Naive thymus-derived CD8-positive, alpha-beta T cell (primary cell): ENCODE results near the gene SCYL1. TPM values are rescaled to one million over a fixed set of nuclear protein-coding genes. Genes with fewer than 3 reads are reported as not detected.

Experiments
- ATAC-seq, 2 donors: fragments of 150-1000 bp; cut with Tn5 transposase in 1 of 2; sonication (Bioruptor Pico), chemical (Tn5 transposase) in 1 of 2; 1 replicate in 1 of 2; 2 replicates in 1 of 2; pipeline ENCODE4 v1.10.0; 2021; ENCODE audit warnings: mild to moderate bottlenecking in 2 of 2, moderate library complexity in 2 of 2
- POLR2A ChIA-PET: fragments of 350-600 bp; sonication (Branson Sonifier 250); formaldehyde crosslinking; loops from one replicate; lab custom pipeline; 2021; ENCODE audit warnings: antibody characterized with exemption; lab: Charles Lee
- DNase-seq, 10 donors: peaks; one replicate each; pipeline versions ENCODE4 v3.0.0 to v3.0.0-alpha.2; 2020 to 2022
- H3K27ac Mint-ChIP-seq, 10 donors: one replicate each; pipeline ENCODE4 v1.8.0; 2020 to 2022; ENCODE audit warnings: mild to moderate bottlenecking in 10 of 10, mixed read lengths in 10 of 10, moderate library complexity in 4 of 10, inconsistent platforms in 1 of 10
- H3K27me3 Mint-ChIP-seq, 5 donors: one replicate each; pipeline ENCODE4 v1.8.0; 2021 to 2022; ENCODE audit warnings: mixed read lengths in 5 of 5
- H3K36me3 Mint-ChIP-seq, 3 donors: one replicate each; pipeline ENCODE4 v1.8.0; 2020 to 2022; ENCODE audit warnings: mixed read lengths in 3 of 3, mild to moderate bottlenecking in 2 of 3, inconsistent platforms in 1 of 3
- H3K4me1 Mint-ChIP-seq, 4 donors: one replicate each; pipeline ENCODE4 v1.8.0; 2021 to 2022; ENCODE audit warnings: mixed read lengths in 4 of 4
- H3K4me3 Mint-ChIP-seq, 10 donors: one replicate each; pipeline ENCODE4 v1.8.0; 2020 to 2022; ENCODE audit warnings: mild to moderate bottlenecking in 10 of 10, mixed read lengths in 10 of 10, moderate library complexity in 6 of 10, inconsistent platforms in 1 of 10
- H3K9me3 Mint-ChIP-seq, 9 donors: one replicate each; pipeline ENCODE4 v1.8.0; 2020 to 2022; ENCODE audit warnings: mixed read lengths in 9 of 9, mild to moderate bottlenecking in 3 of 9, inconsistent platforms in 1 of 9, moderate library complexity in 1 of 9
- polyA plus RNA-seq, 3 donors: library from polyadenylated mRNA; unstranded; fragments of 300-500 nt; fragmentation: Illumina TruSeq; gene quantifications; one replicate each; pipeline ENCODE4 v1.2.3, GENCODE V29; 2021
- total RNA-seq, 8 experiments: library from RNA in 2 of 8; stranded (reverse) in 2 of 8; gene quantifications; one replicate each; pipeline ENCODE4 v1.2.3 and lab custom pipeline; 2021 to 2026

SCYL1 gene
- total RNA-seq (10 to 100 TPM; 69.0 to 70.6 TPM), polyA plus RNA-seq (10 to 100 TPM; 23.2 to 41.5 (median 33.5) TPM), total RNA-seq (lab: John Stamatoyannopoulos, UW) (61.4 to 108 (median 96.3) reads per million in 6 experiments)

- peak within 1 kb of the TSS; percentile 90 to 99 (median 95) for H3K27ac Mint-ChIP-seq
- H3K36me3 Mint-ChIP-seq: peaks cover 0 to 20% (median 2%) of the 10 kb centered on the region in 3 donors
- POLR2A ChIA-PET: interaction anchor here (0.6 to 4.4 kb wide), 27 partner anchors 14 to 391 kb away, joined by 3 to 69 read pairs (median 5); partner anchors contain the start of genes CFL1, DPF2, EHBP1L1 and FAM89B
- peak; percentile 68 to 91 (median 80) for DNase-seq
- H3K4me3 Mint-ChIP-seq: peak within 1 kb of the TSS; percentile 77 to 96 (median 88)
- ATAC-seq: peak; percentile 64 to 73
- H3K27me3 Mint-ChIP-seq: no peaks in the 10 kb centered on the region
- peaks cover 36 to 66% (median 61%) of the 10 kb centered on the region in 4 donors for H3K4me1 Mint-ChIP-seq
- H3K9me3 Mint-ChIP-seq: no peaks in the 10 kb centered on the region
Measured at GRCh38 chr11:65524741-65525545, at the start of gene SCYL1. SCYL1 (plus strand) TSS chr11:65525083; CDS start chr11:65525154, 71 bp downstream.

DNA sequence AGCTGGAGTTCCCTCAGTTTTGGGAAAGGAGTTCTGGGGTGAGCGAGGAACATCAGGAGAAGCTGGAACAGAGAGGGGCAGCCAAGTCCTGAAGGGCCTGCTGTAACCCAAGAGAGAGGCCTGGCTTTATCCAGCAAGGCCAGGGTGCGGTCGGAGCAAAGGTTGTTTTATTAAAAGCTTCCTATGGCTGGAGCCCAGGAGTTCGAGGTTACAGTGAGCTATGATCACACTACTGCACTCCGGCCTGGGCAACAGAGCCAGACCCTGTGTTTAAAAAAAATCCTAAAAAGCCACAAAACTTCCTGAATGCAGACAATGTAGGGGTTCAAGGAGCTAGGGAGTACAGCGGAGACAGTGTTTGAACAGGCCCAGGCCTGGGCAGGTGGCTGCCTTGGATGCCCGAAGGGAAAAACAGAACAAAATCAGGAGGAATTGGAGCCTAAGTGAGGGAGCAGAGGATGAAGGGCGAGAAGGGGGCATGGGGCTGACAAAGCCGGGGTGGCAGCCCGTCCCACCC is 48.2 kb upstream of the SCYL1 start:
- Mint-ChIP-seq H3K27me3 (no peaks in the 10 kb centered on the region), H3K4me1 (peaks cover 10 to 29% (median 26%) of the 10 kb centered on the region in 4 donors), H3K4me3 (peak overlapping the region; percentile 88 to 100 (median 98)), H3K36me3 (no peaks in the 10 kb centered on the region), H3K9me3 (no peaks in the 10 kb centered on the region), H3K27ac (peak overlapping the region; percentile 96 to 98 (median 97))
- DNase-seq: peak in 1 of 10 donors; percentile 17
- ATAC-seq: no peak
- POLR2A ChIA-PET: interaction anchor here (0.7 to 24.4 kb wide), 12 partner anchors 13 to 295 kb away, joined by 3 to 959 read pairs (median 6); partner anchors contain the start of genes CAPN1, MALAT1, NEAT1 and SCYL1

DNA sequence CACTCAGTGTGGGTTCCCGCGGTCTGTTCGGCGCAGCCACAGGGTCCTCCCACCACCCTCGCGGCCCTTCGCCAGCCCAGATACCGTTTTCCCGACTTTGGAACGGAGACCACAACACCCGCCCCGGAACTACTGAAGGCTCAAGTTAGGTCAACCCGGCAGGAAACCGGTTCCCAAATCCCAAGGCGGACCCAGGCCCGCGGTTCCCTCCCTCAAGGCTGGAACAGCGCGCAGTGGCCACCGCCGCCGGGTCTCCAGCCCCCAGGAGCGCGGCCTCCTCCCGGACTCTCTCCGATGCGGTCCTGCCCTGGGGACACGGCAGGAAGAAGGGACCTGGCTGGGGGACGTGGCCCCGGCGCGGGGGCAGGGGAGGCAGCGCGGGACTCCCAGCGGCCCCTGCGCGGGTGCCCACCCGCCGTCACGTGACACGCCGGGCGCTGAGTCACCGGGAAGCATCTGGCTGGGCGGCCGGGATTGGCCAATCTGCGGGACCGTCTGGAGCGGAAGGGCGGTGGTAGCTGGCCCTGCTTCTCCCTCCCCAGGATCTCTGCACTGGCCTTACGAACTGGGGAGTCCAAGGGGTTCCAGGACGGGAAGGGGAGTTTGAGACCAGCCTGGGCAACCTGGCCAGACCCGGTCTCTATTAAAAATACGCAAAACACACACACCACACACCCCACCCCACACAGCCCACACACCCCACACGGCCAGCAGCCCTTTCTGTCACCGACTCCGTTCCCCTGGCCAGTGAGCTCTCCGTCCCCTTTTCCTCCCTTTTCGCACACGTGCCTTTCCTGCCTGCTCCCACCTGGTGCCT is 47.5 kb upstream of the SCYL1 start:
- POLR2A ChIA-PET: interaction anchor here (0.6 to 24.4 kb wide), 20 partner anchors 8 to 929 kb away, joined by 3 to 959 read pairs (median 4); partner anchors contain the start of genes CAPN1, FRMD8, MALAT1 and NEAT1
- ATAC-seq: peak; percentile 85 to 90
- H3K36me3 Mint-ChIP-seq: no peaks in the 10 kb centered on the region
- DNase-seq: peak; percentile 68 to 91 (median 80)
- H3K4me1 Mint-ChIP-seq: peaks cover 10 to 24% (median 19%) of the 10 kb centered on the region in 4 donors
- peak overlapping the region; percentile 88 to 100 (median 100) for H3K4me3 Mint-ChIP-seq
- H3K27ac Mint-ChIP-seq: peak overlapping the region; percentile 96 to 100 (median 99)
- H3K27me3 Mint-ChIP-seq: peaks cover 0 to under 1% (median 0%) of the 10 kb centered on the region in 5 donors
- H3K9me3 Mint-ChIP-seq: no peaks in the 10 kb centered on the region

GRCh38 chr11:65478388-65479183 is 46.3 kb upstream of the SCYL1 start:
- no peak for DNase-seq
- peaks cover 0 to 2% (median 0%) of the 10 kb centered on the region in 5 donors for H3K27me3 Mint-ChIP-seq
- POLR2A ChIA-PET: interaction anchor here (0.8 to 24.4 kb wide), 13 partner anchors 10 to 700 kb away, joined by 3 to 959 read pairs (median 5); partner anchors contain the start of genes FRMD8, MALAT1, NEAT1 and PCNX3

DNA sequence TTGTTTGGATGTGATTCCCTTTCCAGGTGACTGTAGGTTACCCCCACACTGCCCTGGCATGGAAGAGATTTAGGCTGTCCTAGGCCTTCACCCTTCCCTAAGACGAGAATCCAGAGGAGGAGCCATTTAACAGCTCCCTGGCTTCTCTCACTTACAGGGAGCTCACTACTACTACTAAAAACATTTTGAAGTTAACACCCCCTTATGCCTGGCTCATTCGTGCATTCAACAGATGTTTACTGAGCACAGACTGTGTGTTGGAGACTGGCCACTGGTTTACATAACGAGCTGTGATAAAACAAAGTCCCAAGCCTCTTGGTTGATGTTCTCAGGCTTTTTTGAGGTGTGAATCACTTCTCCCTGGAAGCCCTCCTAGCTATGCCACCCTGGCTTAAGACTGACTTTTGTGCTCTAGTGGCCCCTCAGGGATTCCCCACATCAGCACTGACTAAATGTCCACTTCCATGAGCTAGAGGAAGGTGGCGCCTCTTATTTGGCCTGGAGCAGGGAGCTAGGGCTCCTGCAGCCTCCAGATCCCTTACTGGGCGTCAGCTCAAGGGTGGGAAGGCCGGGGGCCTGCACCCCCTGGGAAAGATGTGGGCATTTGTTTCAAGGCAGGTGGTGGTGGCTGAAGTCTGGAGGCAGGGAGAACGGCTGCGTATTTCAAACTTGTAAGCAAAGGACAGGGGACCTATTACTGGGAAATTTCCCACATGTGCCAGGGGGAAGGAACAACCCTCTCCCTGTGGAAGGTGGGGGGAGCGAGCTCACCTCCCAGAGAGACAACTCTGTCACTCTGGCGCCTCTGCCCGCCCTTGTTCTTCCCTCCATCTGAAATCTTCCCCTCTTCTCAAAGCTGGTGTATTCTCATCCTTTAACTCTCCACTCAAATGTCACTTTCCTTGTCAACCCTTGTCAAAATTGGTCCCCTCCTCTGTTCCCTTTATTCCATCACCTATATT is 45.4 kb upstream of the SCYL1 start:
- Mint-ChIP-seq H3K36me3 (no peaks in the 10 kb centered on the region), H3K27me3 (peaks cover 0 to 2% (median 0%) of the 10 kb centered on the region in 5 donors), H3K4me1 (peaks cover 11 to 19% (median 16%) of the 10 kb centered on the region in 4 donors), H3K9me3 (no peaks in the 10 kb centered on the region), H3K27ac (peak overlapping the region in 6 of 10 donors; percentile 34 to 96 (median 68)), H3K4me3 (peak overlapping the region in 1 of 10 donors; percentile 44)
- ATAC-seq: no peak
- POLR2A ChIA-PET: interaction anchor here (4.9 to 24.4 kb wide), 3 partner anchors 11 to 58 kb away, joined by 91 to 959 read pairs (median 162); partner anchors contain the start of genes MALAT1 and NEAT1
- DNase-seq: no peak

More at GRCh38 chr11:65478388-65479183, 46.3 kb upstream of the SCYL1 start:
- Mint-ChIP-seq H3K9me3 (no peaks in the 10 kb centered on the region), H3K27ac (peak overlapping the region in 9 of 10 donors; percentile 57 to 98 (median 71)), H3K36me3 (no peaks in the 10 kb centered on the region), H3K4me1 (peaks cover 11 to 19% (median 16%) of the 10 kb centered on the region in 4 donors), H3K4me3 (peak overlapping the region in 7 of 10 donors; percentile 12 to 88 (median 26))
- no peak for ATAC-seq

DNA sequence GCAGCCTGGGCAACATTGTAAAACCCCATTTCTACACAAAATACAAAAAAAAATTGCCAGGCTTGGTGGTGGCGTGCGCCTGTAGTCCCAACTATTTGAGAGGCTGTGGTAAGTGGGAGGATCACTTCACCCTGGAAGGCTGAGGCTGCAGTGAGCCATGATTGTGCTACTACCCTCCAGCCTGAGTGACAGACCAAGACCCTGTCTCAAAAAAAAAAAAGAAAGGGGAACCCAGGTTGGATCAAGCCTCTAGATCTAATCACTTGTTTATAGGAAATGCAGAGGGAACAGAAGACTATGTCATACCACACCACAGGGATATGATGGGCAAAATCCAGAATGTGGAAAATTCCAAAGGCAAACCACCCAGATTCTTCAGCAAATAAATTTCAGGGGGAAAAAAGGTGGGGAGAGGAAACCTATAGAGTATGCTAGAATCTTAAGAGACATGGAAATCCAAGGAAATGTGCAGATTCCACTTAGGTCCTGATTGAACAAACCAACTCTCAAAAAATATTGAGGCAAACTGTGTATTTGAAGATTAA is 42.5 kb upstream of the SCYL1 start:
- POLR2A ChIA-PET: interaction anchor here (2.1 to 24.4 kb wide), 2 partner anchors 10 to 21 kb away, joined by 8 to 959 read pairs; partner anchors contain the start of gene MALAT1
- Mint-ChIP-seq H3K27me3 (peaks cover 0 to 2% (median 0%) of the 10 kb centered on the region in 5 donors), H3K4me1 (peaks cover 5 to 10% (median 9%) of the 10 kb centered on the region in 4 donors), H3K4me3 (no peak overlapping the region), H3K27ac (peak overlapping the region in 1 of 10 donors; percentile 11), H3K9me3 (no peaks in the 10 kb centered on the region), H3K36me3 (no peaks in the 10 kb centered on the region)
- DNase-seq (no peak), ATAC-seq (no peak)

GRCh38 chr11:65485920-65486219 is 39.0 kb upstream of the SCYL1 start:
- Mint-ChIP-seq H3K4me3 (no peak overlapping the region), H3K27ac (no peak overlapping the region), H3K27me3 (peaks cover 0 to 2% (median 0%) of the 10 kb centered on the region in 5 donors), H3K36me3 (no peaks in the 10 kb centered on the region), H3K4me1 (peaks cover 14 to 29% (median 25%) of the 10 kb centered on the region in 4 donors), H3K9me3 (no peaks in the 10 kb centered on the region)
- POLR2A ChIA-PET: interaction anchor here (1.4 to 9.9 kb wide), 4 partner anchors 8 to 68 kb away, joined by 3 to 237 read pairs (median 48); partner anchors contain the start of gene MALAT1
- DNase-seq: no peak
- ATAC-seq: no peak

- no peaks in the 10 kb centered on the region for H3K36me3 Mint-ChIP-seq
- no peaks in the 10 kb centered on the region for H3K9me3 Mint-ChIP-seq
- H3K4me3 Mint-ChIP-seq: peak overlapping the region in 1 of 10 donors; percentile 38
- H3K27ac Mint-ChIP-seq: peak overlapping the region in 3 of 10 donors; percentile 4 to 88 (median 69)
- POLR2A ChIA-PET: interaction anchor here (1.0 to 24.9 kb wide), 7 partner anchors 9 to 69 kb away, joined by 3 to 2047 read pairs (median 6); partner anchors contain the start of genes MALAT1 and NEAT1
- peaks cover 0 to 2% (median 0%) of the 10 kb centered on the region in 5 donors for H3K27me3 Mint-ChIP-seq
- ATAC-seq (no peak), DNase-seq (no peak)
- H3K4me1 Mint-ChIP-seq: peaks cover 14 to 34% (median 29%) of the 10 kb centered on the region in 4 donors
Measured at GRCh38 chr11:65486570-65487466, 38.1 kb upstream of the SCYL1 start.
